ENCODE data around the gene PSMC3.

PSMC3 gene

DNA sequence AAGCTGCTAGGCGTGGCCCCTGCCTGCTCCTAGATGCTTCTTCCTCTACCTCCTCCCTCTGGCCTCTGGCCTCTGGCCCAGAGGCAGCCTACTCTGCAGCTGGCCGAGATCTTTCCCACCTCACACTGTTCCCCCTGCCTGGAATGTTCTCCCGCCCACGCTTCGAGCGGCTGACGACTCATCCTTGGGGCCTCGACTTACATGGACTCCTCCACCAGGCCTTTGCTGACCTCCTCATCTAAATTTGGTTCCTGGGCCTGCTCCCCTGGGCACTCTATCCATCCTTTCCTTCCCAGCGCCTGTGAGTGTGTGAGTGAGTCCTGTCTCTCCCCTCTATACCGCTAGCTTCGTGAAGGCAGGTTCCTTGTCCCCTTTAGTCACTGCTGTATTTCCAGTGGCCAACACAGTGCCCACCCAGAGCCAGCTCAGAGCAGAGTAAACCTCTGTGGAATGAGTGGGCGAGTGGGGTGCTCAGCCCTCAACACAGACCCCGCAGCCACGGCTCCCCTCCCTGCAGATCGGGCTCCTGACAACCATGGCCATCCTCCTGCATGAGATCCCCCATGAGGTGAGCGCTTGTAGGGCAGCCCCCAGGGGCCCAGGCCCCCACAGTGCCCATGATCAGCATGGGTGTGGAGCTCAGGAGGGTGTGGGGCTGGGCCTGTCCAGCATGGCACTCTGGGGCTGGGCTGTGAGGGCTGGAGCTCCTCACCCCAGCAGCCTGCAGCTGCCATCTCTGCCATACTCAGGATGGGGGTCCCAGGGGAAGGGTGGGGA, 12.1 kb downstream of the PSMC3 start:
- in situ Hi-C loops (cut with HindIII; ENCODE audit: low sequenced_read_pairs) = no loop called here

DNA sequence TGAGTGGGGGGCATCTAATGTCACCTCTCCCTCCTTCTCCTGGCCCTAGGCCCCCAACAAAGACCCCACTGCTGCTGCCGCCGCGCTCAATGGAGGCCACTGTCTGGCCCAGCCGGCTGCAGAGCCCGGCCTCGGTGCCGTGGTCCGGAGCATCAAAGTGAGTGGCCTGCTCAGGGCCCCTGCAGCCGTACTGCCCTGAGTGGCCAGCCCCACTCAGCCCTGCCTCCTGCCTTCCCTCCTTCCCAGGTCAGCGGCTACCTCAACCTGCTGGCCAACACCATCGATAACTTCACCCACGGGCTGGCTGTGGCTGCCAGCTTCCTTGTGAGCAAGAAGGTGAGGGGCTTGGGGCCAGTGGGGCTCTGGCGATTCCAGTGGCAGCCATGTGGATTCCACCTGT, 12.9 kb downstream of the PSMC3 start:
- in situ Hi-C loops (cut with HindIII; ENCODE audit: low sequenced_read_pairs) = no loop called here

DNA sequence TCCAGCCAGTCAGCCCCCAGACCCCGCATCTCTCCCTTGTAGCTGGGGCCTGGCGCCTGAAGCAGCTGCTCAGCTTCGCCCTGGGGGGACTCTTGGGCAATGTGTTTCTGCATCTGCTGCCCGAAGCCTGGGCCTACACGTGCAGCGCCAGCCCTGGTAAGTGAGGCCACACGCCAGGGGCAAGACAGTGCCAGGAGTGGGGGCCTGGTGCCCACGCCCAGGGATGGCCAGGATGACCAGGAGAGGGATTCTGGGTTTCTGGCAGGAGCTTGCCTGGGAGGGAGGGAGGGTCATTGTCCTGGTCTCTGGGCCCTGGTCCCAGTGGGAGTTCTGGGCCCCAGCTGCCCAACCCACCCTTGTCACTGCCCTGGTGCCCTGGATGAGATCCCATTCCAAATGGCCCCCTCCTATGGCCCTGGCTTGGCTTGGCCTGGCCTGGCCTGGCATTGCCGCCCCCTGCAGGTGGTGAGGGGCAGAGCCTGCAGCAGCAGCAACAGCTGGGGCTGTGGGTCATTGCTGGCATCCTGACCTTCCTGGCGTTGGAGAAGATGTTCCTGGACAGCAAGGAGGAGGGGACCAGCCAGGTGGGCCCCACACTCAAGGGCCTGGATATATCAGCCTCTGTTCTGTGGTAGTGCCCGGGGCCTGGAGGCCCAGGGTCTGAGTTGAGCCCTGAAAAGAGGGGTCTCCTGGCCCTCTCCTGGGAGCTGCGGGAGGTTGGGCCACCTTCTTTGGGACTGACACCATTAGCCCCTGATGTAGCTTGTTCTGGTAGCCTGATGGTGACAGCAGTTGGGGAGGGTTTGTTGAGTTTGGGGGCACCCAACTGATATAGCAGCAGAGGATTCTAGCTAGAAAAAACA, 14.1 kb downstream of the PSMC3 start:
- in situ Hi-C loops (cut with HindIII; ENCODE audit: low sequenced_read_pairs) = no loop called here

DNA sequence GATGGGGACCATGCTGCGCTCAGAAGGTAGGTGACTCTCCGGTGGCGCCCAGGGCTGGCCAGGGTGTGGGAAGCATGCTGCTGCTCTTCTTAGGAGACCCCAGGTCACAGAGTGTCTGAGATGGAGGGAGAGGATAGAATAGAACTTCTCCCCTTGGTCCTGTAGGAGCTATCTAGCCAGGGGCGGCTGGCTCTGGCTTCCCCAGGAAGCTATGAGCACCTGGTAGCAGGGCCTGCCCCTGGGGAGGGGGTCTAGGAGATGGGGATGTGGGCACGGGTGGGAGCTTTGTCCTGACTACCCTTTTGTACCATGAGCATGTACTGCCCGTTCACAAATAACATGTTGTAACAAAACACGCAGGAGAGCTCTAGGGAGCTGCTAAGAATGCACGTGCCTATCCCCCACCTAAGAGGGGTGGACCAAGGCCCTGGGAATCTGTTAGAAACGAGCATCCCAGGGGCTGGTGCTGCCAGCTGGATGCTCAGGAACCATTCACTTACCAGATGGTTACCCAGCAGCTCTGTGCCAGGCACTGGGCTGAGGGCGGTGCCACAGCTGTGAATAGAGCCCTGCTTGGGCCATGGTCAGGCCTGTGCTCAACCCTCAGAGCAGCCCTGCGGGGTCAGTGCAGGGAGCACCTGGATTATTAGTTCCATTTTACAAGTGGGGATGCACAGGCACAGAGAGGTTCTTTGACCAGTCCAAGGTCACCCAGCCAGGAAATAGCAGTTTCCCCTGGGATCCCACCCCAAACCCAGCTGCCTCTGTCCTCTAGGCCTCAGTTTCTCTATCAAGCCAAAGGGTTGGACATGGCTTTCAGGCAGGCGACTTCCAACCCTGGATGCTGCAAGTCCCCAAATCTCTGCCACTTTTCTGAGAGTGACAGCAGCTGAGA, 15.6 kb downstream of the PSMC3 start:
- in situ Hi-C loops (cut with HindIII; ENCODE audit: low sequenced_read_pairs) = no loop called here

DNA sequence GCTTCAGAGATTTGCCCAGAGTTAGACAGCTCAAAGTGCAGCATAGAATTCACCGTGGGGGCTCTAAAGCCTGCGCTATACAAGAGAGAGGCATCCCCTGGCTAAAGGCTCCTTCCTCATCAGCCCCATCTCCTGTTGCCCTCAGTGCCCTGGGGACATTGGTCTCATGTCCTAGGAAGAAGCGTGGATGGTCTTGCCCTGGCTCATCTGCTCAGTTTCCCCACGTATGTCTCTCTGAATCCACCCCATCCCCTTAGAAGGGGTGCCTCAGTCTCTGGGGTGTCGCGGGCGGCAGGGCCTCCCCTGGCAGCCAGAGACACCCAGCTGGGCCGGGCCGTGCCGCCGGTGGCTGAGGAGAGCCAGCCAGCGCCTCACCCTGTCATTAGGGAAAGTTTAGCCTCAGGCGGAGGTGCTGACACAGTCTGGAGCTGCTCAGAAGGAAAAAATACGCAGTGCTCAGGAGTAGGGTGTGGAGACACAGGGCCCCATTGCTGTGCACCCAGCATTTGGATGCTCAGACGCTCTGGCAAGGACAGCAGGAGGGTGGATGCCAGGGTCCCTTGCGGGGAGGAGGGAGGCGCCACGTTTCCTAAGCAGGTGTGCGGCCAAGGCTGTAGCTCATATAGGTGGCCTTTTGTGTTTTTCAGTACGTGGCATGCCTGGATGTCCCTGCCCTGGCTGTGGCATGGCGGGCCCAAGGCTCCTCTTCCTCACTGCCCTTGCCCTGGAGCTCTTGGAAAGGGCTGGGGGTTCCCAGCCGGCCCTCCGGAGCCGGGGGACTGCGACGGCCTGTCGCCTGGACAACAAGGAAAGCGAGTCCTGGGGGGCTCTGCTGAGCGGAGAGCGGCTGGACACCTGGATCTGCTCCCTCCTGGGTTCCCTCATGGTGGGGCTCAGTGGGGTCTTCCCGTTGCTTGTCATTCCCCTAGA, 16.5 kb downstream of the PSMC3 start:
- in situ Hi-C loops (cut with HindIII; ENCODE audit: low sequenced_read_pairs) = no loop called here

DNA sequence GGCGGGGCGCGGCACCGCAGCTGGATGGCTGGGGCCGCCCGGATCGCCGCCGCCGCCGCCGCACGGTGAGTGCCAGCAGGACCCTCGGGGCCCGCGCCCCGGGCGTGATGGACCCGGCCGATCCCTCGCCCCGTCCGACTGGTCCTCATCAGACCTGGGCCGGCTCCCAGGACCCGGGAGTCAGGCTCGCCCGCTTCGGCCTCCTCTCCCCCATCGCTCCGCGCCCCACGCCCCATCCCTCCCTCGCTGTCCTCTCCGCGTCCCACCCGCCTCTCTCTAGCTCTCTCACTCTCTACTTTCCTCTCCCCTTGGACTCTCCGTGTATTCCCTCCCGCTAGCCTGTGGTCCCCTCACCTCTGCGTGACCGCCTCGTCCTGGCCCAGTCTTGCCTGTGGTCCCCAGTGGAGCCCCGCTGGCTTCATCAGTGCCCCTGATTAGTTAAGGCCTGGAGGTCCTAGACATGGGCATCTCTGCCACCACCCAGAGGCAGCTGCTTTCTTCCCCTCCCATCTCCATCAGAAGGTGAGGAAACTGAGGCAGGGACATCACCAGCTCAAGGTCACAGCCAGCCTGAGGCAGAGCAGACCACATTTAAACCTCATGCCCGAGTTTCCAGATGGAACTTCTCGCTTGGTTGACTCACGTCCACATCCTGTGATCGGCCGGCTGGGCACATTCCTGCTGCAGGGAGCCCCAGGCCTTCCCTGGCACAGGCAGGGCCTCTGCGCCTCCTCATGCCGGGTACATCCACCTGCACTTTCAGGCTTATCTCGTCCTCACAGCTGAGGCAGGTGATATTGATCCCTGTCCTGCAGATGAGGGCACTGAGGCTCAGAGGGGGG, 17.4 kb downstream of the PSMC3 start:
- in situ Hi-C loops (cut with HindIII; ENCODE audit: low sequenced_read_pairs) = no loop called here

DNA sequence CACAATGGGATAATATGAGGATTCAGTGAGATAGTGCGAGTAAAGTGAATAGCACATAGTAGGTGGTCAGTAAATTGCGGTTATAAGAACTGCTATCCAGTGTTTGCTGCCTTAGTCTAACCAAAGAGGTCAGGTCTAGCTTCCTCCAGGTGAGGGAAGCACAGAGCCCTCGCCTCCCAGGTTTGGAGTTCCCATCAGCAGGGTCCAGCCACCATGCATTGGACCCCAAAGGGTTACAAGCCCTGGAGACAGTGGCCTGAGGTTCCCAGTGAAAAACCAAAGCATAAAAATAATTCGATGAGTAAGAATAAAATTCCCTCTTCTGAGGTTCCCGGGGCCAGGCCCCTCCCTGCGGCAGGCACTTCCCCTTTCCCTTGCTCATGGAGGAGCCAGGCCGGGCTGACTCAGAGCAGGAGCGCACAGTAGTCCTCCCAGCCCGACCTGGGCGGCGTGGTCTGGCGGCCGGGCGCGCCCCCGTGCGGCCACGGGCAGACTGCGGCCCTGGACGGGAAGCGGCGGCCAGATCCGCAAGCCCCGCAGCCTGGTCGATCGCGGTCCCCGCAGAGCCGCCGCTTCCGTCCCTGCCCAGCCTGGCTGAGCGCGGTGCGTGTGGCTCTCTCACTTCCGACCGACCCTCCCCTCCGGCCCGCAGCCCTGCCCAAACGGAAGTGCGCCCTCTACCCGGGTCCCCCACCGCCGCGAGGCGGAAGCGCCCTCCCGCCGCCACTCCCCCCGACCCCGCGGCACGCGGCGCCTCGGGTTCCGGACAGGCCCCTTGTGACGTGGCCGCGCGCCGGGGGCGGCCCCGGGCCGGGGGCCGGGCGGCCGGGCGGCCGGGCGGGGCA, 18.3 kb downstream of the PSMC3 start, which contains the start of gene SLC39A13:
Gene SLC39A13 (plus strand): TSS at position 845 of the 845 bp plus-strand sequence. CDS start 1,505 bp downstream, outside the sequence.
- in situ Hi-C loops (cut with HindIII; ENCODE audit: low sequenced_read_pairs) = no loop called here

DNA sequence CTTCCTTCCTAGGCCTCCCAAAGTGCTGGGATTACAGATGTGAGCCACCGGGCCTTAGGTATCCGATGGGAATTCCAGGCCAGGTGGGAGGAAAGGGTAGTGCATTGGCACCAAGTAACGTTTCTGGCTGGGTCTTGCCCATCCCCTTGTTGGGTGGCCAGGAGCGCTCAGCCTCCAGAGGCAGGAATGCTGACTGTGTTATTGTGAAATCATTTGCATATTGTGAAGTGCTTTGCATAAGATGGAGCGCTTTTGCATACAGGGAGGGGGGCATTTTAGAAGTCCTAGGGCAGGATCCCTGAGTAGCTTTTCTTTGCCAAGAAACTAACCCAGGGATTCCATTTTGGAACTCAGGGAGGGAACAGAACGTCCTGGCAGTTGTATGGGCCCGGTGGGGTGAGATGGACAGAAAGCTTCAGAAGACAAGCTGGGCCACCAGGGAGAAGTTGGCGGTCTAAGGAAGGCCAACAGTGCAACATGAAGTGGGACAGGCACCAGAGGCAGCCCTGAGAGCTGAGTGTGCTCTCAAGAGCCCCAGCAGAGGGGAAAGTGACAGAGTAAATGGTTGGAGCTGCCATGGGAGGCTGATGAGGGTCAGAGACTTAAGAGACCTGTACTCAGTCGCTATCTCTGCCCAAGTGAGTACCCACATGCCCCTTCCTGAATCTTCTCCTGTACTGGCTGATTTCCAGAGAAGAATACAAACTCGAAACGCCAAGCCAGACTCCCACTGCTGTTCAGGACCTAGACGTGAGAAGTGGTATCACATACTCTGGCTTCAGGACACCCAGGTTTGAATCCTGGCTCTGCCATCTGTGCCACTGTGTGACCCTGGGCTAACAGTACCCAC, 19.1 kb downstream of the PSMC3 start:
- in situ Hi-C loops (cut with HindIII; ENCODE audit: low sequenced_read_pairs) = no loop called here

DNA sequence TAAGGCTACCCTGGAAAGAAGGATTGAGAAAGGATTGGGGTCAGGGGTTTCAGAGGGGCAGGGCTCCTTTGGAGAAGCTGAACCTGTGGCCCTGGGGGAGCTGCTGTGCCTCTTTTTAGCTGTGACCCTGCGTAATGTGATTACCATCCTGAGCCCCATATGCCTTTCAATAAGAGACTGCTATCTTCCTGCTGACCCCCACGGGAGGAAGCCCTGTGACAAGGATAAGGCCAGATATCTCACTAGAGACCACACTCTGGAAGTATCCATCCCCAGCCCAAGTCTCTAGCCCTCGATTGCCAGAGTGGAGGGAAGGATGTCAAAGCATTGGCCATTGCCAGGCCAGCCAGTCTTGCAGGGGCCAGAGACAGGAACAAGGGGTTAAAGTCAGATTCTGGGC, 22.7 kb downstream of the PSMC3 start:
- in situ Hi-C loops (cut with HindIII; ENCODE audit: low sequenced_read_pairs) = no loop called here

DNA sequence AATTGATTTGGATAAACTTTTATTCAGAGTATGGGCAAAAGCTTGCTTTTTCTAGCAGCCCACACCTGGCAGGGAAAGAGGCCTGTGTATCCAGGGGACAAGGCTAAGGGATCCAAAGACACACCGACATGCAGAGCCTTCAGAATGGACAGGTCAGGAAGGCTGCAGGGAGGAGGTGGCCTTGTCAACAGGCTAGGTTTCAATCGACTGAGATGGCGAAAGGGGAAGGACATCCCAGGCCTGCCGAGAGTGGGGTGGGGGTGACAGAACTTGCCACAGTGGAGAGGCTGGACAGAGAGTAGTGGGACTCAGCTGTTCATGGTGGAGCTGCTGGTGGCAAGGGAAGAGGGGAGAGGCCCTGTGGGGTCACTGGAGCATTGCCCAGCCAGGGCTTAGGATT, 23.1 kb downstream of the PSMC3 start:
- in situ Hi-C loops (cut with HindIII; ENCODE audit: low sequenced_read_pairs) = no loop called here

DNA sequence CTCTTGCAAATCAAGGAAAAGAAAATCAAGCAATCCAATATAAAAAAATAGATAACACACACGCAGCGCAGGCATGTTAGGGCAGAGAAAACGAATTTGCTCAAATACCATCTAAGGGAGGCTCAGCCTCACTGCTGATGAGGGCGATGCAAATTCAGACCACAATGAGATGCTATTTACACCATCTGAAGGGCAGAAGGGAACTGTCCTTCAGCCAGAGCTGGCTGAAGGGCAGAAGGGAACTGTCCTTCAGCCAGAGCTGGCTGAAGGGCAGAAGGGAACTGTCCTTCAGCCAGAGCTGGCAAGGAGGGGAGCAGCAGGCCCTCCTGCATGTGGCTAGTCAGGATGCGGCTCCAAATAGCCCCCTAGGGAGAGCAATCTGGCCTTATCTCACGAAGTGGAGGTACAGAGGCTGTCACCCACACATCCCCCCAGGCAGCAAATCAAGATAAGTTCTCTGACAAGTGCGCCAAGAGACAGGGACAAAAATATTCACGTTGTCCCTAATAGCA, 25.4 kb downstream of the PSMC3 start:
- in situ Hi-C loops (cut with HindIII; ENCODE audit: low sequenced_read_pairs) = no loop called here

DNA sequence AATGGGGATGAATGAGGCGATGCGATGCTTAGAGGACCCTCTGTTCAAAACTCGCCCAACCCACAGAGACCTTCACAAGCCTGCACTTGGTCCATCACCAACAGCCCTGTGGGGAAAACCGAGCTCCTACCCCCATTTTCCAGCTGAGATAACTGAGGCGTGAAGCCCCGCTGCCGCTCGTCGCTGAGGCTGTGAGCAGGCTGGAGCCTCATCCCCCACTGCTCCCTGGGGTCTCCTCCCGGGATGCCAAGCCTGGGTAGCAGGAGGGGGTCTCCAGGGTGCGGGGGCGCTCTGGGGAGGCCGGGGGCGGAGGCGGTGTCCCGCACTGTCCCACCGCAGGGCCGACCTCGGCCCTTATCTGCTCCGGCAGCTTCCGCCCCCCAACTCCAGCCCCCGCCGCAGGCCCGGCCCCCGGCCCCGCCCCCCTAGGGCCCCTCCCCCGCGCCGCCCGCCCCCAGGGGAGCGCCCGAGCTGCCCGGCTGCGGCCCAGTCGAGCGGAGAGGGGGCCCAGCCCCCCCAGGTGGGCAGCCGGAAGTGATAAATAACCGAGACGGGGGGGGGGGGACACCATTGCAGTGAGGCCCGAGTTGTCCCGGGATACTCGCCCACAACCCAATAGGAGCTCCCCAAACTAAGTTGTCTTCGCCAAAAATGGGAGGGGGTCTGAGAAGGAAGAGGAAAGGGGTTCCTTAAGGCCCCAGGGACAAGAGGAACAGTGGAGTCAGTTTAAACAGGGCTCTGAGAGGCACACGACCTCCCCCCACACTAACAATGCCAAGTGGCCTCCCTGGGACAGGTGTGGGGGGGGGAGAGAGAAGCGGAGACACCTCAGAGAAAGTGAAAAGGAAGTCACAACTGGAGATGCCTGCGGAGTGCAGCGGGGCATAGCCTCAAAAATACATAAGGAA, 26.1 kb downstream of the PSMC3 start:
- in situ Hi-C loops (cut with HindIII; ENCODE audit: low sequenced_read_pairs) = no loop called here

DNA sequence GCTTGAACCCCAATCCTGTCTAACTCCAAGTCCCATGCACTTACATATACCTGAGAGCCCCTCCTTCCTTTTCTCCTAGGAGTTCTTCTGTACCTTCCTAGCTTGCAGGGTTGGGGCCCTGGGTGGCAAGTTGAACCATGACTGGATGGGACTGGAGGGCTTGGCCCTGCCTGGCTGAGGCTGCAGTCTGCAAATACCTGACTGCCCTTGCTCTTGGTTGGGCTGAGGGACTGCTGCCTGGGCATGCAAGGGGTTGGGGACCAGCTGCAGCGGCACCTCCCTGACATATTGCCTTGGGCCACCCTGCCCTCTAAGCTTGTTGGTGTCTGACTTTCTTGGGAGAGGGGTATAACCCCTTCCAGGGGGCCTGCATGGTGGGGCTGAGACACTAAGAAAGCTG, 27.7 kb downstream of the PSMC3 start:
- in situ Hi-C loops (cut with HindIII; ENCODE audit: low sequenced_read_pairs) = no loop called here

DNA sequence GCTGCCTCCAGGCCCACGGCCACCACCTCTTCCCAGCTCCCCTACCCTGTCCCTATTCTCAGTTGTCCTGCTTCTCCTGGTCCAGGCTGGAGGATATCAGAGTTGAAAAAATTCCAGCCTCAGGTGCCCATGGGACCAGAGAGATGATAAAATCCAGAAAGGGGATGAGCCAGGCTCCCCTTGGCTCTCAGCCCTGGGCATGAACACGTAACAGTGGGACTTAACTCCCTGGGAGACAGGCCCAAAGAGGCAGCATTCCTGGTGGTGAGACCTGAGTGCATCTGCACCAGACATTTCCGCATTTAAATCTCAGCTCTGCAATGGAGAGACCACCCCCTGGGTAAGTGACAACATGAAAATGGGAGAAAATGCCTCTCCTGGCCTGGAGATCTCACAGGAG, 28.2 kb downstream of the PSMC3 start:
- in situ Hi-C loops (cut with HindIII; ENCODE audit: low sequenced_read_pairs) = no loop called here

DNA sequence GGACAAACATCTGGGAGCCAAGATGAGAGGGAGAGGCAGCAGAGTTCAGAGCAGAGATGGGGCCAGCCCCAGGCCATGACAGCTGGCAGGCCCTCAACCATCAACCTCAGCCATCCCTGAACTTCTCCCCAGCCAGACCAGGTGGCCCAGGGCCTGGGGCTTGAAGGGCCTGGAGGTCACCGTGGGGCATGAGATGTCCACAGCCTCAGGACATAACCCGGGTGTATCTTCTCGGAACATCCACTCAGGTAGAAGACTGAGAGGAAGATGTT, 30.3 kb downstream of the PSMC3 start:
- in situ Hi-C loops (cut with HindIII; ENCODE audit: low sequenced_read_pairs) = no loop called here
